ENCODE results near the gene LYZL1.
"Not testable (repeated sequence)": the region's sequence is repeated elsewhere in the genome, so short reads cannot be mapped to it uniquely, and the experiment has no call there.

LYZL1 gene

GRCh38 chr10:29332061-29332760 lies 43.3 kb downstream of the LYZL1 start:
- DNase-seq (ENCODE audit: low spot score): no peak

- no peak for DNase-seq (ENCODE audit: low spot score)
These were observed 43.9 kb downstream of the LYZL1 start for GRCh38 chr10:29332761-29333148.

- DNase-seq (ENCODE audit: low spot score): not testable (repeated sequence)
These were observed 48.7 kb downstream of the LYZL1 start for GRCh38 chr10:29337526-29337925.

- DNase-seq (ENCODE audit: low spot score): peak; percentile 87
These were observed 54.8 kb downstream of the LYZL1 start for GRCh38 chr10:29343607-29344038.

GRCh38 chr10:29344073-29344820 lies 55.4 kb downstream of the LYZL1 start:
- DNase-seq (ENCODE audit: low spot score): peak; percentile 95

- DNase-seq (ENCODE audit: low spot score): no peak
These were observed 56.5 kb downstream of the LYZL1 start for GRCh38 chr10:29345144-29345909.

- DNase-seq (ENCODE audit: low spot score): no peak
These were observed 57.0 kb downstream of the LYZL1 start for GRCh38 chr10:29345910-29346209.

- no peak for DNase-seq (ENCODE audit: low spot score)
These were observed 57.6 kb downstream of the LYZL1 start for GRCh38 chr10:29346296-29347001.

- no peak for DNase-seq (ENCODE audit: low spot score)
These were observed 60.0 kb downstream of the LYZL1 start for GRCh38 chr10:29348836-29349235.

GRCh38 chr10:29353305-29353704 lies 64.4 kb downstream of the LYZL1 start:
- no peak for DNase-seq (ENCODE audit: low spot score)

- DNase-seq (ENCODE audit: low spot score): peak; percentile 39
These were observed 65.2 kb downstream of the LYZL1 start for GRCh38 chr10:29353887-29354561.

GRCh38 chr10:29355411-29355991 lies 66.6 kb downstream of the LYZL1 start:
- no peak for DNase-seq (ENCODE audit: low spot score)

- DNase-seq (ENCODE audit: low spot score): no peak
These were observed 68.1 kb downstream of the LYZL1 start for GRCh38 chr10:29356931-29357330.

- DNase-seq (ENCODE audit: low spot score): no peak
These were observed 69.2 kb downstream of the LYZL1 start for GRCh38 chr10:29358010-29358616.

- DNase-seq (ENCODE audit: low spot score): not testable (repeated sequence)
These were observed 71.5 kb downstream of the LYZL1 start for GRCh38 chr10:29360215-29360853.
